ENCODE measurements around the gene TSHZ2.

DNA sequence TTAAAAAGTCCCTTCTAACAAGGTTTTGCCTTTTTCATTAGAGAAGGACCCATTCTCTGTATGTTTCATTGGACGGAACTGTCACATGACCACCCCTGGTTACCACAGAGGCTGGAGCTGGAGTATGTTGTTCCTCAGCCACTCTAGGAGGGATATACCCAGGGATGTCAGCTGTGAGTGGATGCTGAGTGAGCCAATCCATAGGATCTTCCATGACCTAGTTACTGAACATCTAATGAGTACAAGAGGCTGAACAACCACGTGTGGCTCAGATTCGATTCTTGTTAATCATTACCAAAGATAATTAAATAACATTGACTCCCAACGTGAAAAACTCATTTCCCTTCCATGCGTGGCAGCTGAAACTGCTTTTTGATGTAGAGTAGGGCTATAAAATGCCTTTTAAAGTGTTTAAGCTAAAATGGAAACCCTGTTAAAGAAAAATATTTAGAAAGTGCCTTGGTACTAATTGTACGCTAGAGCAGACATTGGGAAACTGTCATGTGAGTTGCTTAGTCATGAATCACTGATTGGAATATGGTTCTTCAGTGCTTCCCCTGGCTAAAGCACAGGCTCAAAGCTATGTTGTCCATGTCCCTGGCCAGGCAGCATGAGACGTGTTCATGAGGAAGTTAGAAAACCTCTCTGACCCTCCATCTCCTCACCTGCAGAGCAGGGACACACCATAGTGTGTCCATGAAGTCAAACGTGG is 365.4 kb downstream of the TSHZ2 start:
- TF ChIP-seq, protein P1, sequence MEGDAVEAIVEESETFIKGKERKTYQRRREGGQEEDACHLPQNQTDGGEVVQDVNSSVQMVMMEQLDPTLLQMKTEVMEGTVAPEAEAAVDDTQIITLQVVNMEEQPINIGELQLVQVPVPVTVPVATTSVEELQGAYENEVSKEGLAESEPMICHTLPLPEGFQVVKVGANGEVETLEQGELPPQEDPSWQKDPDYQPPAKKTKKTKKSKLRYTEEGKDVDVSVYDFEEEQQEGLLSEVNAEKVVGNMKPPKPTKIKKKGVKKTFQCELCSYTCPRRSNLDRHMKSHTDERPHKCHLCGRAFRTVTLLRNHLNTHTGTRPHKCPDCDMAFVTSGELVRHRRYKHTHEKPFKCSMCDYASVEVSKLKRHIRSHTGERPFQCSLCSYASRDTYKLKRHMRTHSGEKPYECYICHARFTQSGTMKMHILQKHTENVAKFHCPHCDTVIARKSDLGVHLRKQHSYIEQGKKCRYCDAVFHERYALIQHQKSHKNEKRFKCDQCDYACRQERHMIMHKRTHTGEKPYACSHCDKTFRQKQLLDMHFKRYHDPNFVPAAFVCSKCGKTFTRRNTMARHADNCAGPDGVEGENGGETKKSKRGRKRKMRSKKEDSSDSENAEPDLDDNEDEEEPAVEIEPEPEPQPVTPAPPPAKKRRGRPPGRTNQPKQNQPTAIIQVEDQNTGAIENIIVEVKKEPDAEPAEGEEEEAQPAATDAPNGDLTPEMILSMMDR (IDR thresholded peaks at IDR 0.05 in 2 of 3, conservative IDR thresholded peaks at IDR 0.05 in 1 of 3; ENCODE audit: borderline replicate concordance in 1 of 3, insufficient read depth in 1 of 3, low read depth in 2 of 3, low read length in 2 of 3): no peak
- TF ChIP-seq POLR2A (IDR thresholded peaks at IDR 0.05; ENCODE audit: borderline replicate concordance, extremely low read depth, insufficient read depth, insufficient read length) (no peak), ELF1 (IDR thresholded peaks at IDR 0.05; ENCODE audit: borderline replicate concordance, low read depth) (no peak), EZH2 (IDR thresholded peaks at IDR 0.05) (no peak)

Measured in HCT116 (cell line).